Skin epidermis (tissue), 12 donors: Measurements from ENCODE around the gene WDR64.

ENCODE experiments used
- H3K27ac ChIP-seq, 21 experiments: fragments of 200-600 bp; sonication (generic) in 11 of 21; one replicate each; pipeline ENCODE4 v1.5.0; 2020; ENCODE audit warnings: mild to moderate bottlenecking in 3 of 21, inconsistent platforms in 2 of 21, moderate library complexity in 2 of 21
- H3K4me3 ChIP-seq, 7 experiments: fragments of 200-600 bp; sonication (generic) in 2 of 7; one replicate each; pipeline ENCODE4 v1.5.0; 2020; ENCODE audit warnings: inconsistent platforms in 2 of 7, mild to moderate bottlenecking in 2 of 7, moderate library complexity in 1 of 7

The WDR64 gene

DNA sequence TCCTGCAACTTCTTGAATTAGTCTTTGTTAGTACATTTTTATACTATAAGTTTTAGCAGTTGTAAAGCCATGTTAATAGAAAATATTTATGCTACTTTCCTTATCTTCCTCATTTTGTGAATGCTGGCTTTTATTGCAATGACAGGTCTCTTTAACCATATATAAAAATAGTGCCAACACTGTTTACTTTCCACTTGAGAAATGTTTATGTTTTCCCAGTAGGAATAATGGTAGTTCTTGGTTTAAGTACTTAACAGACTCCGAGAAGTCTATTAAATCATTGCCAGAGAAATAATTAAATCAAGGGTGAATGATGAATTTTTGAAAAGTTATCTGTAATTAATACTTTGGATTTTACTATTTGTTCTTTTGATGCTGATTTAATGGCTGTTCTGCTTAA is 21.6 kb upstream of the WDR64 start:
- Histone ChIP-seq H3K27ac (no peak overlapping the region), H3K4me3 (no peak overlapping the region)

DNA sequence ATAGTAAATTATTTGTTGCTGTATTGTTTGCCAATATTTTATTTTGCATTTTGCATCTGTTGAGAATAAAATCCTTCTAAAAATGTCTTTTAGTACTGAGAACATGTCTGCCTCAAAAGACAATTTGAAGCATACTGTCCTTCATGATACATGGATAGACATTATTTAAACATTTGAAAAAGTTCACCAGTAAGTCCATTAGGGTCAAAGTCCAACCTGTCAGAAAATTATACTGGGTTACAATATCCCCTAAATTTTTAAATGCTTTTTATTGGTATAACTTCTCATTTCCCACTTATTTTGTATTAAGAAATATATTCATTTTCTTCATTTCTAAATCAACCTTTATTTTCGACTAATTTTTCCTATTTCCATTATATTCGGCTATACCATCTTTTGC is 21.2 kb upstream of the WDR64 start:
- H3K4me3 ChIP-seq = no peak overlapping the region
- no peak overlapping the region for H3K27ac ChIP-seq

DNA sequence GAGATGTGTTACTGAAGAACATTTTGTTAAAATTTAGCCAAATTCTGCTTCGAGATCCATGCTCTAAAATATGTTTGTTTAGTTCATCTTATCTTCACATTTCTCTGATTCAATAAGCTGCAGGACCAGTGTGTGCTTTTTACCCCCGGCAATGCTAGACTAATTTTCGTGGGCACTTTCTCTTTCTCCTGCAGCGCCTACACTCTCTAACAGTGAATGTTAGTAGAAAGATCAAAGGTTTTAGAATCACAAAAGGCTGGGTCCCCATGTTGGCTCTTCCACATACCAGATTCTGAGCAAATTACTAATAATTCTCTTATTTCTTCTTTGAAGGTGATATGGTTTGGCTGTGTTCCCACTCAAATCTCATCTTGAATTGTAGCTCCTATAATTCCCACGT is 20.4 kb upstream of the WDR64 start:
- Histone ChIP-seq H3K27ac (no peak overlapping the region), H3K4me3 (no peak overlapping the region)

DNA sequence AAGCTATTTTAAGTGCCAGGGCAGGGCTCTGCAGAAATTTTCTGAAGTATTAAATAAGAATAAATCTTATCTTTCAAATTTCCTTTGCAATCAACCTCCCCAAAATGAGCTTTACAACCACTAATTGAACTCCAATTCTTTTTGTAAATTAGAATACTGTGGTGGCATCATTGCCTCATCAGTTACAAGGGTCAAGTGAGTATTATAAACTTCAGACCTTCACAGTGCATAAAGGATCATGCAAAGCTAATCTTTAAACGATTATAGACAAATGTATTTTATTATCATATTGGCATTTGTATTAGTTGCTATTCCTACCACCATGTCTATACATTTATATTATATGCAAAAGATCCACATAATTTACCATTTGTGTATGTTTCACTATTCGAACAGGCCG is 19.1 kb upstream of the WDR64 start:
- no peak overlapping the region for H3K4me3 ChIP-seq

DNA sequence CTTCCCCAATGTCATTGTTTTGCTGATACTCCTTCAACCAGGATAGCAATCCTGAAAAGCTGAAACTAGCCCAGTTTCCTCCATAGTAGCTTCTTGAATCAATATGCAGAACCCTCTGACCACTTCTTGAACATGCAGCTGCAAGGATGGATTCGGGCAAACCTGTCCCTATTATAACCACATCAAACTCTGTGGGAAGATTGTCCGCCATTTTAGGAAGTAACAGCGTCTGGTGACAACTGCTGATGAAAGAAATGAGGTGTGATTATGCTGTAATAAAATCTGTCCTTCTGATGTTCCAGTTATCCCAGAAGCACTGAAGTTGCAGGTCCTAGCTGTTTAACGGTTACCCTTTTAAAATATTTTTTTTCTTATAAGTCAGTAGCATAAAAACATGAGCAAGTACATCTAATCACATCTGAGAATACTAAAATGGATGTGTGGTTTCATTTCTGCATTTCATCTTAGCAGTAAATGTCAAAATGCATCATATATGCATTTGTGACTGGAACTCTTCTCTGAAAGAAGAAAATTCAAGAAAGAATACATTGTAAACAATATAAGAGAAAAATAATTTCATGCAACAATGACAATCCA is 16.4 kb upstream of the WDR64 start:
- Histone ChIP-seq H3K4me3 (no peak overlapping the region), H3K27ac (no peak overlapping the region)

More for the DNA sequence above, 19.1 kb upstream of the WDR64 start:
- H3K27ac ChIP-seq = no peak overlapping the region

DNA sequence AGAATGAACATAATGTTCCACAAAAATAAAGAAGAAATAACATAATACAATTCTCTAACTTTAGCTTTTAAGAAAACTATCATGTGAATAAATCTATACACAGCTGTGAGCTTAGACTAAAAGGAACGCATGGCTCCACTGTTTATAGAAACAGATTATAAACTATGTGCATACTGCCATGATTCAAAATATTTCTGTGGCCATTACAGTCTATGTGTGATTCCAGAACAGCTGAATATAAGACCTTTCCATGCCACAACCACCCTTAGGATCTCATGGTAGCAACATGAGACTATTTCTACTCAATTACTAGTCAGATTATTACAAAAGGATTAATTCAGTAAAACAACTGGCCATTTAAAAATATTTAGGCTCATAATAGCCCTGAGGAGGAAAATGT is 15.8 kb upstream of the WDR64 start:
- no peak overlapping the region for H3K4me3 ChIP-seq
- H3K27ac ChIP-seq = no peak overlapping the region

DNA sequence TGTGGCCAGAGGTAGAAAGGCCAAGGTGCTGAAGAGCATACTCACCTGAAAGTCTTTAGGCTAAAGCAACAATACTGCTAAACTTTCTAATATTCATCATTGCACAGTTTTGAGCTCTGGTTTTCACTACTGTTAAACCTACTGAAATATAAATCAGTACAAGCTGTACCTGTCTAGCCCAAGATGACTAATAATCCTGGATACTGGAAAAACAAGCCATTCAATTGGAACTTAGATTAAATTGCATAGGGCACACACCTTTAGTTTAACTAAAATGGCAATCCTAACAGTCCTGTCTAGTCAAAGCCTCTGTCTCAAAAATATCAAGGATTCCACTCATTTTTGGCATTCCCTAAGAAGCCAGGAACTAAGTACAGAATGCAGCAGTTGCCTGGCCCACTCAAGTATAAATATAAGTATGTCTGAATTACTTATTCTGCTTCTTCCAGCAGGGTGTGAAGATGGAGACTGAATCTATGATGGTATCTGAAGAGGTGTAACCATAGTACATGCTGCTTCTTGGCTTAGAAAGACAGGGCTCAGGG is 15.0 kb upstream of the WDR64 start:
- H3K4me3 ChIP-seq = no peak overlapping the region
- no peak overlapping the region for H3K27ac ChIP-seq

DNA sequence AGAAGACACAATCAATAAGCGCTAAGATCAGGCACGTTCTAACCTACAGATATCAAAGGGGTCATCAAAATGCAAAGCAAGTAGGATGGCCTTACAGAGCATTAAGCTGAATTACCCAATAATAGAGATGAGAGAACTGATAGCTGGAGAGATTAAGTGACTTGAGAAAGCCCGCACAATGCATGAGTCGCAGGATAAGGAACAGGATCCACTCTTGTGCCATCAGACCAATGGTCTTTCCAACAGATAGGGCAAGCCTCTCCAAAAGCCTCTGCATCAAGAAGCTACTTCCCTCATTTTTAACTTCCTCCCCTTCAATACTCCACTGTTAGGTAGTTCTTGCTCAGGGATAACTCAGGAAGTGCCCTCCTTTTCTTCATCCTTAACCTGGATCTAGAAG is 14.5 kb upstream of the WDR64 start:
- no peak overlapping the region for H3K4me3 ChIP-seq
- H3K27ac ChIP-seq = no peak overlapping the region

DNA sequence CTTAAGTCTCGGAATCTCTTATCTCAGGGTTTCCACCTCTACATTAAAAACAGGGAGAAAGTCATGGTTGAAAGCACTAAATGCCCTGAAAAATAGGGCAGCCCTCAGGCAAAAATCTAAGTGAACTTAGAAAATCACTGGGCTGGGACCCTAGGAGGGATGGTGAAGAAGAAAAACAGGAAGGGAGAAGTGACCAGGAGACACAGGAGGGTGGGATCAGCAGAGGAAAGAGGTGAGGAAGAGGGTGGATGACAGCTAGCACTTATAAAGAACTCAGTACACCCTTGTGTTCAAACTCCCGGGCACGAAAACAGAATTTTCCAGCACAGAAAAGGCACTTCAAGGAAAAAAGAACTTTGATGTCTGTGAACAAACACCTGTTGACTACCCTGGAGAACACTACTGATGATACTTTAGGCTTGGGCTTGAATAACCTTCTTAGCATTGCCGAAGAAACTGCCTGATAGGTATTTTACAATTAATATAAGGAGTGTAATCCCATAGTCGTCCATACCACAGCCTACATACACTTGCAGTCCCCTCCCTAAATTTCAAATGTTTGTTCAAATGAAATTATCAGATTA is 13.9 kb upstream of the WDR64 start:
- no peak overlapping the region for H3K27ac ChIP-seq
- H3K4me3 ChIP-seq = peak overlapping the region in 1 of 7 experiments; percentile 0

DNA sequence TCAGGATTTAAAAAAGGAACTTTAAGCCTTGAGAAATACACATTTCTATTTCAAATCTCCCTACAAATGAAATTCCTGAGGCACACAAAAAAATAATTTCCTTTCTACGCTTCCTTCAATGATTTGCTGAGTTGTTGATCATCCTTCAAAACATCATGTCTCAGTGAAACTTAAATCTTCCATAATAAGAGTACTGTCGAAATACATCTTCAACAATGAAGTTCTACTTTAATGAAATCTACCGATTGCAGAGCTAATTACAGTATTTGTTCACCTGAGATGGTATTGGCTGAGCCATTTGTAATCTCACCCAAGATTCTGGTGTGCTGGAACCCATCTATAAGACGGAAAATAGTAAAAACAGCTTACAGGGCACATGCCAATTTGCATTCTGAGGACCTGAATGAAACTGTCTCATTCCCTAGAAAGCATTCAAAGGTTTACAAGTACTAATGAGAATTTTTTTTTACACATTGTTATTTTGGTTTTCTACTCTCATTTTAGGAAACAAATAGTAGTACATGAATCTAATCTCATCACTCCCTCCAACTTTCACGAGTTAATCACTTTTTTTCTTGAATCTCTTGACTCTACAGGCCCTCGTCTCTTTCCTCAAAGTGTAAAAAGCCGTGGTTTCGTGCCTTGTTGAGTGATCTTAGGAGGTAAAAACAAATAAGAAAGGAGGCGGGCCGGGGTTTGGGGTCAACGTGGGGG is 13.0 kb upstream of the WDR64 start:
- peak overlapping the region; percentile 75 to 98 (median 82) for H3K4me3 ChIP-seq
- peak overlapping the region in 19 of 21 experiments; percentile 38 to 92 (median 80) for H3K27ac ChIP-seq

DNA sequence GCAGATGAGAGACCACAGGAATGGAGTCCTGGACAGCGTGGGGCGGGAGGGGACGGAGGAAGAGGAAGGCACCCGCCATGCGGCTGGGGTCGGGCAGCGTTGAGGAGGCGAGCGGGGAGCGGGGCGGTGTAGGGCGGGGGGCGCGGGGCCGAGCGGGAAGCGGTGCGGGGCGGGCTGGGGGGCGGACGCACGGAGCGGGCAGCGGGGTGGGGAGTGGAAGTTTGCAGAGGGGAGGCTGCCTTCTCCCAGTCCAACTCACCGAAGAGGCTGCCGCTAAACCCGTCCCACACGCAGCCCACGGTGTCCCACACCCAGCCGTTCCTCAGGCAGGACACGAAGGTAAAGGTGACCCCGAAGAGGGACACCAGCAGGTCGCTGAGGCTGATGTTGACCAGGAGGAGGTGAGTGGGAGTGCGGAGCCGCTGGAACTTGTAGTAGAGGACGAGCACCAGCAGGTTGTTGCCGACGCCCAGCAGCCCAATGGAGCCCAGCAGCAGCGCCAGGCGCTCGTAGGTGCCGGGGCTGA is 12.4 kb upstream of the WDR64 start:
- Histone ChIP-seq H3K4me3 (peak overlapping the region; percentile 75 to 98 (median 82)), H3K27ac (peak overlapping the region; percentile 38 to 92 (median 80))

DNA sequence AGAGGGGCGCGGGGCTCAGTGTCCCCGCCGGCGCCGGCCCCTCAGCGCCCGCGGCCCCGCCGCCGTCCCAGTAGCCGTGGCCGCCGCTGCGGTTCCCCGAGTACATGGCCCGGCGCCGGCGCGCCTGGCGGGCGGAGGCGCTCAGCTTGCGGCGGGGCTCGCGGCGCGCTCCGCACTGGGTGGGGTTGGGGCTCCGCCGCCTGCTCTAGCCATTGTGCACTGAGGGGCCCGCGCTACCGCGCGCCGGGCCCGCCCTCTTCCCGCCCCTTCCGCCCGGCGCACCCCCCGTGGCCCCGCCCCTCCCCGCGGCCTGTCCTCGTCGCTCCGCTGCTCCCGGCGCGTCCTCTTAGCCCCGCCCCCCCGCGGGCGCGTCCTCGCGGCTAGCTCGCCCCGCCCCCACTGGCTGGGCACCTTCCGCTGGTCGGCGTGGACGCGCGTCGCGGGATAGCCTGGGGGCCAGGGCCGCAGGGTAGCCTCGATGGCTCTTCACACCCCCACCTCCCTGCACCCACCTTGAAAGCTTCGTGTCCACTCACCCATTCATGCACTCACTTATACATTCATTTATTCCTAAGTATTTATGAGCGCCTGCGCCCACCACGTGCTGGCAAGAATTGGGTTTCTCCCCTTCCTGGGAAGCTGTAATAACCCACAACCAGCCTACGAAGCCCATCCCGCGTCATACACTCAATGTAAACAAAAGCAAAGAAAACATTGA is 11.8 kb upstream of the WDR64 start, which contains the start of the genes CHML and OPN3:
Gene CHML (minus strand): TSS at position 221 of the 718 bp plus-strand sequence. CDS start 4,603 bp downstream, outside the sequence.
Gene OPN3 (minus strand): TSS at position 221 of the 718 bp plus-strand sequence. CDS start 115 bp downstream, at position 106.
- H3K4me3 ChIP-seq = peak within 1 kb of the TSS; percentile 75 to 98 (median 82)
- peak within 1 kb of the TSS; percentile 38 to 92 (median 80) for H3K27ac ChIP-seq

DNA sequence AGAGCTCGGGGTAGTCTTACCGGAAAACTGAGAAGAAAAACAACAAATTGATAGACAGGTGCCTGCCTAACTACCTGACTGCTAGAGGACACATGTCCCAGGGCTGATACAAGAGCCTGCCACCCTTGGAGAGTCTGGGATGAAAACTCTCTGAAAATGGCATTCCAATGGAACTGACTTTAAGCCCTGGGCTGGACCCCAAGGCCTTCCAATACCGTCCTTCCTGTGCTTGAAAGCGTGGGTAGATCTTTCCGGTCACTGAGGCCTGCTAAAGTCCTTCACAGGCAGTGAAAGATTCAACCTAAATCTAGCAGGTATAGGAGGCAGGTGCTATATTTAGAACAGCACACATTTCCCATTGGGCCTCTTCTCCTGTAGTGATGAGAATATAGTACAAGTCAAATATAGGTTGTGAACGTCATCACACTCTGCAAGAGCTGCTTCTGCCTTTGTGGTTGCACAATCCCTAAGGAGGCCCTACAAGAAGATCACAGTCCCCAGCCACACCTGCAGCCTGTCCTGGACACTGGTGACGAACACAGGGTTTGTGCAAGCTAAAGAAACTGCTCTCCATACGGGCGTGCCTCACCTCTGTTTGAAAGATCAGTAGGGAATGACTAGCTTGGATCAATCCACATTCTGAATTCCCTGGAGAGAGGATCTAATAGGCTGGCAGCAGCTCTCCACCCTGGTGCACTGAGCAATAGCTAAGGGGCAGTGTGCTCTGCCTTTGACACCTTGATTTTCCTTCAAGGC is 11.0 kb upstream of the WDR64 start:
- peak overlapping the region; percentile 75 to 98 (median 82) for H3K4me3 ChIP-seq

DNA sequence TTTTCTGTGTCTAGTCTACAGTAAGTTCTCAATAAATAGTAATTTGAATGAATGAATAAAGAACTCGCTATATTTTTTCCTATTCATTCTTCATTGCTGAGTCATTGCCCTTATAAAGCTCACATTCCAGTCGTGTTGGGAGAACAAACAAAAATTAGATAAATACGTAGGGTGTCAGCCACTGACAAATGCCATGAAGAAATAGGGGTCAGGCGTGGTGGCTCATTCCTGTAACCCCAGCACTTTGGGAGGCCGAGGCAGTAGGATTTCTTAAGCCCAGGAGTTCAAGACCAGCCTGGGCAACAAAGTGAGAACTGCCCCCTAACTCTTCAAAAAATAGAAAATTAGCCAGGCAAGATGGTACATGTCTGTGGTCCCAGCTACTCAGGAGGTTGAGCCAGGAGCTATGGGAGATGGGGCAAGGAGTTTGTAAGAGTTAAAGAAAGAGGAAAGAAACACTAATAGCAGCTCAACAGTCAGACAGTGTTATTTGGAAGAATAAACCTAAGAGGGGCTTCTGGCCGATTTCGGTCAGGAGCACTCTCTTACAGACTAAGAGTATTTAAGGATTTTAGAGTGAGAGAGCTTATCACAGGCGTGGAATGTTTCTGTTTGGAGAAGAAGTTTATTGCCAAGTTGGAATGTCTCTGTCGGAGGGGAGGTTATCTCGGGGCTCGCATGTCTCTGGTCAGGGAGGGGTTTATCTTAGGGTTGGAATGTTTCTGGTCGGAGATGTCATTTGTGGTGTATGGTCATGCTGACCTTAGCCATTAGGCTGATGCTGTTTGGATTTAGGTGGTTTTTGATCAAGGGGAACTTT is 10.1 kb upstream of the WDR64 start:
- Histone ChIP-seq H3K4me3 (no peak overlapping the region), H3K27ac (no peak overlapping the region)

More for the DNA sequence above, 11.0 kb upstream of the WDR64 start:
- H3K27ac ChIP-seq = peak overlapping the region in 14 of 21 experiments; percentile 6 to 90 (median 60)

DNA sequence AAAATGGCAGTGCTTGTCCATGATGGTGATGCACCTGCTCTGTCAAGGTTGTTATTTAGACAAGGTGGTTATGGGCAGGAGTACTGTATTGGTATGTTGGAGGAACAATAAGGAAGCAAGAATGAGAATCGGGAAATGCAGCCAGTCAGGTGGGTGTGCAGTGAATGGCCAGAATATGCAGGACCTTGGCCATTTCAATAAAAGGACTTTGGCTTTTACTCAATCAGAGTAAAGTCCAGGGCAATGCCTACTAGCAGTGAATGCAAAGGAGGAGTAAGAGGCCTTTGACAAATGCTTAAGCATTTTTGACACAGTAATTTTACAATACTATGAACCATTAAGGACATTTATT is 9.5 kb upstream of the WDR64 start:
- no peak overlapping the region for H3K4me3 ChIP-seq
- no peak overlapping the region for H3K27ac ChIP-seq

DNA sequence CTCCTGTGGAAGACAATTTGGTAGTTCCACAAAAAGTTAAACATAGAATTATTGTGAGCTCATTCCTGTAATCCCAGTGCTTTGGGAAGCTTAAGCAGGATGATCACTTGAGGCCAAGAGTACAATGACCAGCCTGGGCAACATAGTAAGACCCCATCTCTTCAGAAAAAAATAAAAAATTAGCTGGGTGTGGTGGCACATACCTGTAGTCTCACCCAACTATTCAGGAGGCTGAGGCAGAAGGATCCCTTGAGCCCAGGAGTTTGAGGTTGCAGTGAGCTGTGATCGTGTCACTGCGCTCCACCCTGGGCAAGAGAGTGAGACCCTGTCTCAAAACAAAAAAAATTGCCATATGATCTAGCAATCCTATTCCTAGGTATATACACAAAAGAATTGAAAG is 7.8 kb upstream of the WDR64 start:
- H3K27ac ChIP-seq = no peak overlapping the region
- no peak overlapping the region for H3K4me3 ChIP-seq

DNA sequence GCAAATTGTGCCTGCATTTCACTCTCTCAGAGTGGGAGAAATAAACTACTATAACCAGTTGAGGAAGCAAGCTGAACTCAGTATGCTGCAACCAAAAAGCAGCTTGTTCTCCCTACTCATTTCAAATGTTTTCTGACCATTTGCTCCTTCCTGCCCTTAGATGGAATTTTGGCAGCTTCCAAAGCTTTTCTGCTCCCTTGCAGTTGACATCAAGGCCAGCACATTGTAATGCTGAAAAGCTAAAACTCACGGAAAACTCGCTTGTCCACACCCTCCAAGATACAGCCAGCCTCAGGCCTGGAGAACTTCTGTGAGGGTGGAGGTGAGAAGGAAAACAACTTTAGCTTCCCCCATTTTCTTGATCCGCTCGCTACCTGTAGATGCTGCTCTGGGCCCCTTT is 6.9 kb upstream of the WDR64 start:
- H3K4me3 ChIP-seq = no peak overlapping the region
- no peak overlapping the region for H3K27ac ChIP-seq

DNA sequence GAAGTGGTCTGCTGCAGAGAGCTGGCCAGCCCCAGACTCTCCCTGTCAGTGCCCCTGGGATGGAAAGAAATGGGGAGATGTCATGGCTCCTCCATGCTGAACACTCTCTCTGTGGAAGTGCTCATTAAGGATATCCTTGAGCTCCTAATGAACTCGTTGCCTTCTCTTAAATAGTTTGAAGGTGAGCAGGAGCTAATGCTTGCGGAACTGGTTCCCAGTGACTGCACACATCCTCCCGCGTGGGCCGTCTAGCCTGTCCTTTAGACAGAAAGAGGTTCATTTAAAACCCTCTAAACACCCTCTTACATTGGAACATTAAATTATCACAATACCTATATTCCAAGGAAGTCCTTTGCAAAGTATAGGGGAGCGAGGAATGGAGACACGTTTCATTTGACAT is 5.9 kb upstream of the WDR64 start:
- Histone ChIP-seq H3K27ac (no peak overlapping the region), H3K4me3 (no peak overlapping the region)
